ENCODE data around the gene CES1.
"Not testable (repeated sequence)": the region's sequence is repeated elsewhere in the genome, so short reads cannot be mapped to it uniquely, and the experiment has no call there.

CES1 gene

DNA sequence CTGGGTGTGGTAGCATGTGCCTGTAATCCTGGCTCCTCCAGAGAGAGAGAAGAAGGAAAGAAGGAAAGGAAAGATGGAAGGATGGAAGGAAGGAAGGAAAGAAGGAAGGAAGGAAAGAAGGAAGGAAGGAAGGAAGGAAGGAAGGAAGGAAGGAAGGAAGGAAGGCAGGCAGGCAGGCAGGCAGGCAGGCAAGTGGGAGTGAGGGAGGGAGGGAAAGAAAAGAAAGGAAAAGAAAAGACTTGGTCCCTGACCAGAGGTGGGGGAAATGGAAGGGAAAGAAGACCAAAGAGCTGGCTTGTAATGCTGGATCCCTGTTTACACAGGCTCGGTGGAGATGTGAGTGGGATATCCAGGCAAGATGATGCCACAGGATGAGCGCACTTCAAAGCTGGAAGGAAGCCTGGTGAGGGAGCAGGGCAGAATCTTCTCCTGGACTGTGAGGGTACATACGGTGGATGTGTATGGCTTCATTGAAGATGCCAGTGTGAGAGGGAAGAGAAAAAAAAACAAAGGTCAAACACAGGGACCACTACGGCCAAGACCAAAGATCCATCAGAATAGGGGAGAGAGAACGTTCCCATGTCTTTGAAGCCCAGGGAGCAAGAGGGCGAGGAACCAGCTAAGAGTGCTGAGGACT lies 2.1 kb downstream of the CES1 start:
- DNase-seq (ENCODE audit: low read depth): no peak

DNA sequence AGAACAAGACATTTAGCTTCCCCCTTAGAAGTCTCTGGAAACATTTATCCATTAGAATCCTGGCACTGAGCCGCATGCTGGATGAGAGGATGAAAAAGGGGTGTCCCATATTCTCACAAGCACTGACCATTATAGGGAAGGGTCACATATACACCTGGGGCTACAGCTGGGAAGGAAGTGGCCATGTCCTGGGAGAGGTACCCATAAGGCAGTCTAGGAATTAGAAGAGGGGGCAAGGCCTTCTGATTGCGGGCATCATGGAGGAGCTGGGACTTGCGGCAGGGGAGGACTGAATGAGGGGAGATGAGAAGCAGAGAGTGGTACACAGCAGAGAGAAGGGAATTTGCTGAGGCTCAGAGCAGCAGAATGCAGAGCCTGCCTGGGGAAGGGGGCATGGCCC lies 3.7 kb downstream of the CES1 start:
- not testable (repeated sequence) for DNase-seq (ENCODE audit: low read depth)

DNA sequence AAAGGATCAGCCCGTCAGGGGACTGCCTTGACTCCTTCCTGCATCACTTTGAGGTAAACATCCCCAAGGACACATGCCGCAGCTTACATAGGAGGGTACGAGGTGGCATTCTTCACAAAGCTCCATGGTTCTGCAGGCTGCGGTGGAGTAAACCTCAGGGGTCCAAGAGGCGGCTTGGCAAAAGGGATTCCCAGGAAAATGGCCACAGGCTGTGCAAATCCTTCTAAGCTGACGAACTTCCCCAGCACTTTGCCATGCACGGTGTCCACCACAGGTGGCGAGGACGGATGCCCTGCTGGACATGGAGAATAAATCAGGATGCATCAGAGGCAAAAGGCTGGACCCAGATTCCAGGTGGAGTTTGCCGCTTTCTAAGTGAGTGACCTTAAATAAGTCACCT lies 4.2 kb downstream of the CES1 start:
- DNase-seq (ENCODE audit: low read depth): no peak

- no peak for DNase-seq (ENCODE audit: low read depth)
These were observed 7.7 kb downstream of the CES1 start for GRCh38 chr16:55825115-55825728.

- DNase-seq (ENCODE audit: low read depth): no peak
These were observed 8.4 kb downstream of the CES1 start for GRCh38 chr16:55824473-55825000.

DNA sequence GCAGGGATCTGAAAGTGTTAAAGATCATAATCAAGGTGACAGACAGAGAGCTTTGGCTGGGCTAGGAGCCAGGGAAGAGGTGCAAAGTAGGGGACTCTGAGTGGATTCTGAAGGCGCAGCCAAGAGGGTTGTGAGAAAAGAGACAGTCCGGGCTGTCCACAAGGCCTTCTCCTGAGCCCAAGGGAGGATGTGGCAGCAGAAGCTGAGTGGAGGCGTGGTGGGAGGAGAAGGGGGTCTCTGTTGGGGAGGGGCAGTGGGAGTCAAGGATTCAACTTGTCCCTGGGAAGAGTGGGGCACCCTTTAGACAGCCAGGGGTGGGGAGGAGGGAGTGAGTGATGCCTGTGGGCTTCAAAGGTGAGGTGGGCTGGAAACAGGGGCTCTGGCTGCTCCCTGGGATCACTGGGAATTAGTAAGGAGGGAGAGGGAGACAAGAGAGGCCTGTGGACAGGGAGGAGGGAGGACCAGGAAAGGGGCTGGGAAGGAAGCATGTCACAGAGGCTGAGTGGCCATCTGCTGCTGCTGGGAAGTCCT lies 10.6 kb downstream of the CES1 start:
- no peak for DNase-seq (ENCODE audit: low read depth)

DNA sequence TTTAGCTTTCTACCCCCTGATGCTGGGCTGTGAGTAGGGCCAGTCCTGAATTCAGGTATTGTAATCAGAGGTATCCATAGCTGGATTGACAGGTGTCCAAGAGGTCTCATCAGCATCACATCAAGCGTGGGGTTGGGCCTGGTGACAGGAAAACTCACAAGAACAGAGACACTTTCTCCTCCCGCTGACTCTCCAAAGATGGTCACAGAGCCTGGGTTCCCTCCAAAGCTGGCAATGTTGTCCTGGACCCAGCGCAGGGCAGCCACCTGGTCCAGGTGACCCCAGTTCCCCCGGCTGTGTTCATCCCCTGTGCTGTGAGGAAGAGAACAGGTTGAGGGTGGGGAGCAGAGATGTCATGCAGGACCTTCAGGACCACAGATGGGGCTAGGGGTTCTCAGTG lies 11.7 kb downstream of the CES1 start:
- DNase-seq (ENCODE audit: low read depth): no peak

- DNase-seq (ENCODE audit: low read depth): no peak
These were observed 12.3 kb downstream of the CES1 start for GRCh38 chr16:55820615-55821014.

GRCh38 chr16:55817236-55817912 lies 15.5 kb downstream of the CES1 start:
- DNase-seq (ENCODE audit: low read depth): no peak

DNA sequence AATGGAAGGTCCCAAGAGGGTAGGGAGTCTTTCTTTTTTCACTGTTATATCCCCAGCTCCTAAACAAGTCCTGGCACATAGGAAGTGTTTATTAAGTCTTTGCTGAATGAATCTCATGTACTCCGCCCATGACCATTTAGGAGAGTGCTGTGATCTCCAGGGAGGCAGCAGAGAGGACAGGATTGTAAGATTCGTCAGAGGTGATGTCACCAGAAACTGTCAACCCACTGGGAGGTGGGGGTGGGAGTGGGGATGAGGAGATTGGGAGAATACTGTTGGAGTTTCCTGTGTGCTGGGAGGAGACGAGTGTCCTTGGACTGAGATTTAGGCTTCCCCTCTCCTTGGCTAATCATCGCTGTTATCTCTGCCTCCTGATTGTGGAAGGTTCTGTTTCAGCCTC lies 16.7 kb downstream of the CES1 start:
- DNase-seq (ENCODE audit: low read depth): not testable (repeated sequence)

DNA sequence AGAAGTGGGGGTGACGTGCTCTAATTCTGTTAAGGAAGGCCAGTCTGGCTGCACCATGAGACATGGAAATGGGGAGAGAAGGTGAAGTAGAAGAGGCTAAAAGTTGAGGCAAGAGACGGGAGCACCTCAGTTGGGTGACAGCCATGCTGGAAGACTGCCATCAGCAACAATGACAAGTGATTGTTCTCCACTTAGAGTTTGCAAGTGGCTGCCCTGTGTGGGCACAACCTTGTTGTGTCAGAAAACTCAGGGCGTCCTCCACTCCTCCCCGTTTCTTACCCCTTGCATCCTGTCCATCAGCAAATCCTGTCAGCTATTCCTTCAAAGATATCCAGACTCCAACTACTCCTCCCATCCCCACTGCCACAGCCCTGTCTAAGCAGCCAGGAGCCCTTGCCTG lies 17.6 kb downstream of the CES1 start:
- no peak for DNase-seq (ENCODE audit: low read depth)

DNA sequence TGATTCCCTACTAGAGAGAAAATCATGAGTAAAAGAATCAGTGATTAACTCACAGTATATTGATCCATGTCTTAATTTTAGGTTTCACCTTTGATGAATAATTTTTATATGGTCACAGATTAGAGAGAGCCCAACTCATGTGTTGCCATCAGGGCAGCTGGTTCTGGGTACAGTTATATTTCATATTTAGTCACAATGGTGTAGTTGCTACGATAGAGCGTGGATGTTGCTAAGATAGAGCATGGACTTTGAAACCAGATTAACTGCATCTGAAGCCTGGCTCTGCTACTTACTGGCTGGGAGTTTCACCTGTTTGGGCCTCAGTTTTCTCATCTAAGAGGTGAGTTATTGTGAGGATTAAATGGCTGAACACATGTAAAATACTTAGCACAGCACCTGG lies 18.7 kb downstream of the CES1 start:
- not testable (repeated sequence) for DNase-seq (ENCODE audit: low read depth)

DNA sequence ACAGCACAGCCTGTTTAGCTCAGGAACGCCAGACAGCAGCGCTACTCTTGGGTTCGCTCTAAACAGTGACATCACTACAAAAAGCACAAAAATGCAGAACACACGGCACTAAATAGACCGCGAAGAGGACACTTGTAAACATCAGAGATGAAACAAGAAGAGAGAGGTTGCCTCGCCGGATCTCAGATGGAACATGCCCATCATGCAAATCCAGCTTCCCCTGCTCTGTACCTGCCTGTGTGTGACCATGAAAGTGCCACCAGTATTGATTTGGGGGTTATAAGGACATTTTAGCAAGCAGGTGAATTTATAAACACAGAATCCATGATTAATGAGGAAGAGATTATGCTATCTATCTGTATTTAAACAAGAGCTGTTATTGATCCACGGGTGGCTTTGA lies 19.2 kb downstream of the CES1 start:
- DNase-seq (ENCODE audit: low read depth): not testable (repeated sequence)

DNA sequence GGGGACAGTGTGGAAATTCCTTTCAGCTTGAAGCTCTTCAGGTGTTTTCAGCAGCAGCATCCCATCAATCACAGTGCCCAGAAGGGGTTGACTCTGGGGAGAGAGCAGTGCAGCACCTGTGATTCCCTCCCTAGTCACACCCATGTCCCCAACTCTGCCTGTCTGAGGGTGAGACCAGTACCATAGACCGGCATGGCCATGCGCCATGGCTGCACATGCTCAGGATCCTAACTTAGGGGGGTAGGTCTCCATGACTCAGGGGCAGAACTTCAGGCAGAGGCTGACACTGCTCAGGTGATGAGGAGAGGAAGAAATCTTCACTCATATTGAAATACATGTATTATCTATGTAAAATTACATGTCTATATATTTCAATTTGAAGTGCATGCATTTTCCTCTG lies 19.9 kb downstream of the CES1 start:
- no peak for DNase-seq (ENCODE audit: low read depth)

DNA sequence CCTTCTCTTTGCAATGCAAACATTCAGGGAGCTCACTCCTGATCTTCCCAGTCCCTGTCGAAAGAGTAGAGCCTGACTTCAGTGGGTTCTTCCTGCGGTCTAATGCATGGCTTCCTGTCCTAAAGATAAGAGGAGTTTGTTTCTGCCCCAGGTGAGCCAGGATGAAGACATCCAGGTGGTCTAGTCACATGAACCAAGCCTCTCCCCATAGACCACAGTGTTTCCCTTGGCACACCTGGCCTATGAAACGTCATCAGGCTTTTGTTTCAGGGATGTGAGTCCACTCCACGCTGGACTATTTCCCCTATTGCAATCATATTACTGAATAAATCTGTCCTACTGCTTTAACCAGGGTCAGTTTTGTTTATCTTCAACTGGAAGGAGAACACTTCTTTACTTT lies 21.1 kb downstream of the CES1 start:
- no peak for DNase-seq (ENCODE audit: low read depth)

GRCh38 chr16:55810451-55810961 lies 22.4 kb downstream of the CES1 start:
- DNase-seq (ENCODE audit: low read depth): no peak

- DNase-seq (ENCODE audit: low read depth): no peak
These were observed 23.0 kb downstream of the CES1 start for GRCh38 chr16:55809851-55810250.

GRCh38 chr16:55809386-55809785 lies 23.5 kb downstream of the CES1 start:
- no peak for DNase-seq (ENCODE audit: low read depth)

DNA sequence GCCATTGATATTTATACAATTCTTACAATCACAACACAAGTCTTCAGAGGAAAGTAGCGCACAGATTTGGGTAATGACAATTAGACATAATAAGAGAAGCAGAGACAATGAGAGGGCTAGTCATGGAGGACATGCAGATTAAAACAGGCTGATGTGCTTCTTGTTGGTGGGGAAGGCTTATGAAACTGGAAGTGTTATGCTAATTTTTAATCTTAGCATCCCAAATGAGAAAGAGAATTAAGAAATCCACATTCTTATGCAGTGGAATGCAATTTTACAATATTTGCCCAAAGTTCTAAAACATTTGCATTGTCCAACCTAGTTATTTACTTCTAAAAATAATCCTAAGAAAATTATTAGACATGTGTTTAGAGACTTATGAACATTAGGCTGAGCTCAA lies 24.6 kb downstream of the CES1 start:
- DNase-seq (ENCODE audit: low read depth): not testable (repeated sequence)

GRCh38 chr16:55805104-55805503 lies 27.8 kb downstream of the CES1 start:
- DNase-seq (ENCODE audit: low read depth): not testable (repeated sequence)

- not testable (repeated sequence) for DNase-seq (ENCODE audit: low read depth)
These were observed 29.2 kb downstream of the CES1 start for GRCh38 chr16:55803681-55804080.

- not testable (repeated sequence) for DNase-seq (ENCODE audit: low read depth)
These were observed 39.9 kb downstream of the CES1 start for GRCh38 chr16:55792934-55793374.

GRCh38 chr16:55791512-55791911 lies 41.4 kb downstream of the CES1 start:
- not testable (repeated sequence) for DNase-seq (ENCODE audit: low read depth)
